EL (cell line): ENCODE measurements around the gene PPP1R3A.

Experiments used
- DNase-seq: peaks from one replicate; pipeline ENCODE4 v3.0.0-alpha.2; 2016

Gene PPP1R3A

DNA sequence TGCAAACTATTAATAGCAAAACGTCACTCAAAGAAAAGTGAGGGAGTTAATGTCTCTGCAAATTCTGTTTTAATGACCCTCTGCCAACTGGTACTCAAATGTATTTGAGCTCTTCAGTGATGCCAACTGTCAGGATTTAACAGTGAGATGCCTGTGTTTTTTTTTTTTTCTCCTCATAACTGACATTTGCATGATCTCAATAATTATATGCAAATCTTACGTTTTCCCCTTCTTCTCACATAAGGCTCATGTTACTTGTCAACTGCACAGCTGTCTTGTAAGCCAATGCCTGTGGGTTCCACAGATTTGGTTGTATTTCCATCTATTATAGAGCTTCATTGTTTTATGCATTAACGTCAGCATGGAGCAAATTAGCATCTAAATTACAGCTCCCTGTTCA lies 38.2 kb downstream of the PPP1R3A start:
- DNase-seq, result no peak

GRCh38 chr7:113878394-113878992 lies 40.3 kb downstream of the PPP1R3A start:
- DNase-seq, result no peak

- no peak for DNase-seq
These were observed 43.6 kb downstream of the PPP1R3A start for GRCh38 chr7:113875224-113875623.

GRCh38 chr7:113873554-113874151 lies 45.2 kb downstream of the PPP1R3A start:
- DNase-seq, result peak; percentile 13

GRCh38 chr7:113872981-113873380 lies 45.8 kb downstream of the PPP1R3A start:
- no peak for DNase-seq

GRCh38 chr7:113867325-113867724 lies 51.5 kb downstream of the PPP1R3A start:
- no peak for DNase-seq

GRCh38 chr7:113856010-113856409 lies 62.8 kb downstream of the PPP1R3A start:
- DNase-seq, result no peak

- DNase-seq, result no peak
These were observed 77.9 kb downstream of the PPP1R3A start for GRCh38 chr7:113840954-113841353.

DNA sequence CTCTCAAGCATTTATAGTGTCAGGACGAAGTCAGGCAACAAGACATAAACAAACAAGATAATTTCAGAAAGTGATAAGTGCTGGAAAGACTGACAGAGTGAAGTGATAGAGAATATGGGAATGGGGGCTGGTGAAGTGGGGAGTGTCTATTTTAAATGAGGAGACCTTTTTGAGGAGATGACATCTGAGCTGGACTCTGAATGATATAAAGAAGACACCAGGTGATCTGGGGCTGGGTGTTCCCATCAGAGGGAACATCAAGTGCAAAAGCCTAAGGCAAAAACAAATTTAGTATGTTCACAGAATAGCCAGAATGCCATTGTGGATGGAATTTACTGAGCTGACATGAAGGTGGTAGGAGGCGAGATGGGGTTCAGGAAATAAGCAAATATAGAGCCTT lies 83.4 kb downstream of the PPP1R3A start:
- no peak for DNase-seq

GRCh38 chr7:113832196-113832745 lies 86.5 kb downstream of the PPP1R3A start:
- no peak for DNase-seq

DNA sequence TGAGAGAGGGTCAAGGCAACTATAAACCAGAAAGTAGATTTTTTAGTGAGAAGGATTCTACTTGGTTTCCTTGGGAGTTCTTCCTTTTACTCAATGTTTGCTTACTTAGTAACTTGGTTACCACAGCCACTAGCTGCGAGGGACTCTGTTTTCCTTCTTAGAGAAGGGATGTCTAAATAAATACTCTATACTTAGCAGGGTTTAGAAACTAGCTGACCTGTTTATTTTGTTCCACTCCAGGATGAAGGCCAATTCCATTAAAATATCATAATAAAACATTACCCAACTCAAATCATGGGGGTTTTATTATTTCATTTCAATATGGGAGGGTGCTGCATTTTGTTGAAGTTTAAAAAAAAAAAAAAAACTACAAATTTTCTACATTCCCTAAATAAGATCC lies 87.3 kb downstream of the PPP1R3A start:
- DNase-seq, result no peak

DNA sequence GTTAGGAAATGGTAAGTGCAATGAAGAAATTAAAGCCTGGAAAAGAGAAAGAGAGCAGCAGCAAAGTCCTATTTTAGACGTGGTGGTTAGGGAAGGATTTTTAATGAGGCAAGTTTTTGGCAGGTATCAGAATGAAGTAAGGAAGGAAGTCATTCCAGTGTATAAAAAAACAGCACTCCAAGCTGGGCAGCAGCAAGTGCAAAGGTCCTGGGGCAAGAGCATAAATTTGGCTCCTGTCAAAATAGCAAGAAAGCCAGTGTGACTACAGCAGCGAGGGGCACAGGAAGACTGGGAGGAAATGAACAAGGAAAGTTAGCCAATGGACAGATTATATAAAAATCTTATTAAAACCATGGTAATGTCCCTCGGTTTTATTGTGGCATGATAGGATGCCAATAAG lies 90.2 kb downstream of the PPP1R3A start:
- no peak for DNase-seq
